GM19025 (cell line): ENCODE measurements around the gene CYP2D6.

Experiments
- ATAC-seq: cut with Tn5 transposase; IDR thresholded peaks from one replicate; pipeline ENCODE4 v1.9.1; 2021; ENCODE audit warnings: mild to moderate bottlenecking, low read depth, moderate library complexity; ENCODE audit not compliant: unreplicated experiment

CYP2D6 gene

DNA sequence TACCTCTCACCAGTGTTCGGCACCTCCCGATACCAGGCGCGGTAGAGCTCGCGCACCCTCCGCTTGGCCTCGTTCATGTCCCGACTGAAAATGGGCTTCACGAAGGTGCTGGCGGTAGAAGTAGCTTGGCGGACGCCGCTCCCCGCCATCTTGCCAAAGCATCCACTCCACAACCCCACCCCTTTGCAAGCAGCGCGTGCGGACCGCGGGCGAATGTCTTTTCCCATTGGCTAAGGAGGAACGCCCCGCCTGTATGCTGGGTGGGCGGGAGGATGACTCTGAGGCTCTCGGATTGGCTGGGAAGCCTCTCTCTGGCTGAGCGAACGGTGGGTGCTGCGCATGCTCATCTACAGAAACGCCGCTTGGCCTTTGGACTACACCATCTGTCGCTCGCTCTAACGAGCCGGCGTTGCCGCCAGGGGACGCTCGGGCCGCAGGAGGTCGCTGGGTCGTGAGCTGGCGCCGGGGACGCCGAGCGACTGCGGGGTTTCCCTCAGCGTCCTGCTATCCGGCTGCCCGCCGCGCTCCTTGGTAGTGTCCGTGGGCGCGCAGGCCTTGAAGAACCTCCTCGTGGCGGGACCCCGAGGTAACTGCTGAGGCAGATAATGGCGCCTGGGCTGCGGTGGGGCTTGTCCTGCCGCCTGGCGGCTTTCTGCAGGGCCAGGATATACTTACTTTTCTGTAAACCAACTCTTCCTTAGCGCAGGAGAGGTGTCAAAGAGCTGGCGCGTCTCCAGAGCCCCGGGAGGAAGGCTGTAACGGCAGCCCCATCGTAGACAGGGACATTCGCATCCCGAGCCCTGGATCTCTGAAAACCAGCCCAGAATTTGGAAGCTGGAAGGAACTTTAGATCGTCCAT lies 39.8 kb downstream of the CYP2D6 start, which contains the start of gene NDUFA6:
NDUFA6 (minus strand) TSS at position 177 of the 859 bp plus-strand sequence; CDS start at position 149, 28 bp downstream.
- ATAC-seq: peak; percentile 94

DNA sequence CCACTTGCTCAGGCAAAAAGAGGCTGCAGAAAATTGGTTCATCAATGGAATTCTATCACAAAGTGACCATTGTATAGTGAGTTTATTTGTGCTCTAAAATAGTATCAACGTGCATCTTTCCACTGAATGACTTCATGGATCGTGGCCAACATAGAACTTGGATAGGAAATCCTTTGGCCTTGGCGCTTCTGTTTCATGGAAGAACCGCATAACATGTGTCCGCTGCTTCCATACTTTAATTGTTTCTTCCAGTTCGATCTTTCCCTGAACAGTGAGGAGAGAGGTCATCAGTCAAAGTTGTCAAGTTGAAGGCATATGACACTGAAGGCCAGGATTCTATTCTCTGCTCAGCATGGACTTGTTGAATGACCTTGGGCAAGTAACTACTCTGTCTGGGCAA lies 44.6 kb downstream of the CYP2D6 start:
- ATAC-seq: no peak

DNA sequence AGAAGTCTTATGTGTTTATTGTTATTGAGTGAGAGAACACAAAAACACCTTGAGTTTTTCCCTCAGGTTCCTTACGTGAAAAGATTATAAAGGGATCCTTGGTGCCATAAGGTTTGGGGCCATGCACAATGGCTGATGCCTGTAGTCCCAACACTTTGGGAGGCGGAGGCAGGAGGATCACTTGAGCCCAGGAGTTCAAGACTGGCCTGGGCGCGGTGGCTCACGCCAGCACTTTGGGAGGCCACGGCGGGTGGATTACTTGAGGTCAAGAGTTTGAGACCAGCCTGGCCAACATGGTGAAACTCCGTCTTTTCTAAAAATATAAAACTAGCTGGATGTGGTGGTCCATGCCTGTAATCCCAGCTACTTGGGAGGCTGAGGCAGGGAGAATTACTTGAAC lies 45.7 kb downstream of the CYP2D6 start:
- ATAC-seq: no peak

DNA sequence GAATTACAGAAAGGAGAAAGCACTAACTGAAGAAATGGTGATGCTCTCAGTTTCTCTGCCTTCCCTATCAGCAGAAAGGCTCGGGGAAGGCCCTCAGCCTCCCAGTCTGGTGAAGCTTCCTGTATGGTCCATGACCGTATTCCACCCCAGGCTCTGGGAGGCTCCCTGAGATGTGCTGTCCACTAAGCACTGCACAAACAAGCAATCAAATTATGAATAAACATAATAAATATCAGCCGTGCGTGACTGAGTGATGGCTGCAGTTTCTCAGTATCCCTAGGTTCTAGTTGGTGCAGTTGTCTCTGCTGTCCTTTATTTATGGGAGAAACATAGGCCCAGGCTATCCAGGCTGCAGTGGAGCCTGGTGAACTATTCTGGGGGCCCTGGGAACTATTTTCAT lies 47.5 kb downstream of the CYP2D6 start:
- no peak for ATAC-seq

DNA sequence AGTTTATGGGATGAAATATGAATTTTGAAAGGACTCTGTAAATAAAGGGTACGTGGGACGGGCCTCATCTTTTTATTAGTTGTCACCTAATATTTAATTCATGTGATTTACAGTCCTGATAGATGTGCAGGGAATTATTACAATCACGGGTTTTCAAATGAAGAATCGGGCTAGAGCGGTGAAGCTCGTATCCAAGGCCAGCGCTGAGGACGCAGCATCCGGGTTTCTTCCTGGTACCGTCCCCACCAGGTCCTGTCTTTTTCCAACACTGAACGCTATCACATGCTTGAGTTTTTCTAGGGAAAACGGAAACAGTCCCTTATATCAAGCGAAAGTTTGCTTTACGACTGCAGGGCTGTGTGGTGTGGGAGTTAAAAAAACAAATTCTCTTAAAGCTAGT lies 50.3 kb downstream of the CYP2D6 start:
- ATAC-seq: no peak

DNA sequence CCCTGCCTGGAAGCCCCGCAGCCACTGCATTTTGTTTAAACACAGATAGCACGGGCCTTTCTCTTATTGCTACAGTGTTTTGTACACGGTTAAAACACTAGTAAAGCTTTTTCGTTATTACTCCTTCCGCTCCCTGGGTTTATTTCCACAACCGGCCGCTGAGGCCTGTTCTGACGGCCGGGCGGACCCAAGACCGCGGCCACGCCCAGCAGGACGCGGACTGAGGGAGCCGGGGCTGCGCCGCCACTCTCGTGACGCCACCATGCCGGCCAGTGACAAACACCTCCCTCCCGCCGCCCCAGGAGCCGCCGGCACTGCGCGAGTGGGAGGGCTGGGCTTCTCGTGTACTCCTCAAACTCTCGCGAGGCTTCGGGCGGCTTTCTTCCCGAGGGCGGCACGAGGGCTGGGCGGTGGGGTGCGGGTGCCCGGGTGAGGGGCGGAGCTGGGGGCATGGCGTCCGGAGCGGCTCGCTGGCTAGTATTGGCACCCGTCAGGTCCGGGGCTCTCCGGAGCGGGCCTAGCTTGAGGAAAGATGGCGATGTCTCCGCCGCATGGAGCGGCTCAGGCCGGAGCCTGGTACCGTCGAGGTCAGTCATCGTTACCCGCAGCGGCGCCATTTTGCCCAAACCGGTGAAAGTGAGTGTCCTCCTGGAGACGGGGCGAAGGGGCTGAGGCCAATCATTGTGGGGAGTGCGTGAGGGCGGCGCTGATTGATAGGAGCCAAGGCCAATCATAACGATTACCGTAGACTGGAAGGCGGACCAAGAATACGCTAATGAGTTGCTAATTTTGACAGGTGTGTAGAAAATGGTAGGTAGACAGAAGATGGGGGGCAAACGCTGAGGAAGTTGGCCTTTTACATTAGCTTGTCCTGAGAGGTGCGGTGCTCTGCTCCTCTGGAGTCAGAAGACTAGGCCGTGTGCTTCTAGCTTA lies 51.0 kb downstream of the CYP2D6 start, which contains the start of gene SMDT1:
SMDT1 (plus strand) TSS at position 382 of the 933 bp plus-strand sequence; CDS start at position 451, 69 bp downstream.
- peak; percentile 85 for ATAC-seq

DNA sequence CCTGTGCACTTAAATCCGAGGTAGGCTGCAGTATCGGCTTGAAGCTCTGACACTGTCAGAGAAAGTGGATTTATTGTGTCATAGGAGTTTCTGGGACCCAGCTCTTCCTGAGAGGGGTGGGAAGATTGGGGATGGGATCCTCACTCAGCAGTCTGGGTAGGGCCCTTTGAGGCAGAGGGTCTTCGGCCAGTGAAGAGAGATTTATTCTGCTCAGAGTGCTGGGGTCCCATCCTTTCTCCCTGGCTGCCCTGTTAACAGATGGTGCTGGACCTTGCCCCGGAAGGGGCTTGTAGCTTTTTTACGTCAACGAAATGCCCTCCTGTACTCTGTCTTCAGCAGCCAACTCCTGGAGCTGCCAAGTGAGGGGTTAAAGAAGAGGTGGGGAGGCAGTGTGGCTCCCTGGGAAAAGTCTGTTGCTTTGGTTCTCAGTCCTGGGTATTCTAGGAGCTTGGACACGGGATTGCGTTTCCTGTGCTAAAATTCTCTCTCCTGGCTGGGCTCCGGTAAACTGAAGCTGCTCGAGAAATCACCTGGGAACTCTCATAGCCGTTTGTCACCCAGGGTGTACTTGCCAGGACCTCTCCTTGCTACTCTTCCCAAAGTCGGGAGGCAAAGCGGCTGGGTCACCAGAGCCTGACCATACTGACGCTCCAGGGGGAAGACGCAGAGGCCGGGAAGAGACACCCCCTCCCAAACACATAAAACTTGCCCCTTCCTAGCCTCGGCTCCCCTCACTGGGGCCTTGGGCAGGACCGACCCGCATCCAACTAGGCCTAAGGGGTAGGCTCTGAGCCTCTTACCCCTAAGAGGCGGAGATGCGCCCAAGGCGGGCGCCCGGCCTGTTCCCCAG lies 51.9 kb downstream of the CYP2D6 start:
- peak; percentile 7 for ATAC-seq

DNA sequence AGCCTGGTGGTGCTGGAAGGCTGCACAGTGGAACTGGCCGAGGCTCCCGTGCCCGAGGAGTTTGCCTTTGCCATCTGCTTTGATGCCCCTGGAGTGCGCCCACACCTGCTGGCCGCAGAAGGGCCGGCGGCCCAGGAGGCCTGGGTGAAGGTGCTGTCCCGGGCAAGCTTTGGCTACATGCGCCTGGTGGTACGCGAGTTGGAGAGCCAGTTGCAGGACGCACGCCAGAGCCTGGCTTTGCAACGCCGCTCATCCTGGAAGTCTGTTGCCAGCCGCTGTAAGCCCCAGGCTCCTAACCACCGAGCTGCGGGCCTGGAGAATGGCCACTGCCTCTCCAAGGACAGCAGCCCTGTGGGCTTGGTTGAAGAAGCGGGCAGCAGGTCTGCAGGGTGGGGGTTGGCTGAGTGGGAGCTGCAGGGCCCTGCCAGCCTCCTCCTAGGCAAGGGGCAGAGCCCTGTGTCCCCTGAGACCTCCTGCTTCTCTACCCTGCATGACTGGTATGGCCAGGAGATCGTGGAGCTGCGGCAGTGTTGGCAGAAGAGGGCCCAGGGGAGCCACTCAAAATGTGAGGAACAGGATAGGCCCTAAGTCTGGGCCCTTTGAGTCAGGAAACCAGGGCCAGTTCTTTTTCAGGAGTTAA lies 53.0 kb downstream of the CYP2D6 start:
- ATAC-seq: no peak

DNA sequence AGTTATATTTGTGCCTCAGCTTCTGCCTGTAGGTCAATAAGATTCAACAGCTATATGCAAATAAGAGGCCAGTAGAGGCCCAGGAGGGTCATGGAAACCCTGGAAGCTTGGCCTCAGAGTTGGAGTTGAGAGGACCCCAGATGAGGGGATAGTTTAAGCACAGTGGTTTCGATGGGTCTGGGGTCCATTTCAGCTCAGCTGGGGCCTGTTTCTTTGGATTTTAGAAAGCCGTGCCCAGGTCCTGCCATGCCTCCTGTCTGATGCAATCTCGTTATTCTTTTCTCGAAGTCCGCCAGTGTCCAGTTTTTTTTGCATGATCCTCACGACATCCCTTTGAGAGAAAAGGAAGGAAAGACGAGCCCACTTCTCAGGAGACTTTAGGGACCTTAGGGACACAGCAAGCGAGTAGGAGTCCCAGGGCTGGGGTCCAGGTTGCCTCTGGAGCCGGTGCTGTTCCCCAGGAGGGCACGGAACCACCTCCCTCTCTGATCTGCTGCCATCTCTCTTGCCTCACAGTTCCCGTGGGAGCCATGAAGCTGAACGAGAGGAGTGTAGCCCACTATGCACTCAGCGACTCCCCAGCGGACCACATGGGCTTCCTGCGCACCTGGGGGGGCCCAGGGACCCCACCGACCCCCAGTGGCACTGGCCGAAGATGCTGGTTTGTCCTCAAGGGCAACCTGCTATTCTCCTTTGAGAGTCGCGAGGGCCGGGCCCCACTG lies 53.7 kb downstream of the CYP2D6 start:
- ATAC-seq: no peak
